ENCODE data around the gene ENGASE. TPM values are rescaled to one million over a fixed set of nuclear protein-coding genes. Genes with fewer than 3 reads are reported as not detected.

ENGASE gene
- total RNA-seq, 1 donor from 2014 or later, result 38.4 TPM

DNA sequence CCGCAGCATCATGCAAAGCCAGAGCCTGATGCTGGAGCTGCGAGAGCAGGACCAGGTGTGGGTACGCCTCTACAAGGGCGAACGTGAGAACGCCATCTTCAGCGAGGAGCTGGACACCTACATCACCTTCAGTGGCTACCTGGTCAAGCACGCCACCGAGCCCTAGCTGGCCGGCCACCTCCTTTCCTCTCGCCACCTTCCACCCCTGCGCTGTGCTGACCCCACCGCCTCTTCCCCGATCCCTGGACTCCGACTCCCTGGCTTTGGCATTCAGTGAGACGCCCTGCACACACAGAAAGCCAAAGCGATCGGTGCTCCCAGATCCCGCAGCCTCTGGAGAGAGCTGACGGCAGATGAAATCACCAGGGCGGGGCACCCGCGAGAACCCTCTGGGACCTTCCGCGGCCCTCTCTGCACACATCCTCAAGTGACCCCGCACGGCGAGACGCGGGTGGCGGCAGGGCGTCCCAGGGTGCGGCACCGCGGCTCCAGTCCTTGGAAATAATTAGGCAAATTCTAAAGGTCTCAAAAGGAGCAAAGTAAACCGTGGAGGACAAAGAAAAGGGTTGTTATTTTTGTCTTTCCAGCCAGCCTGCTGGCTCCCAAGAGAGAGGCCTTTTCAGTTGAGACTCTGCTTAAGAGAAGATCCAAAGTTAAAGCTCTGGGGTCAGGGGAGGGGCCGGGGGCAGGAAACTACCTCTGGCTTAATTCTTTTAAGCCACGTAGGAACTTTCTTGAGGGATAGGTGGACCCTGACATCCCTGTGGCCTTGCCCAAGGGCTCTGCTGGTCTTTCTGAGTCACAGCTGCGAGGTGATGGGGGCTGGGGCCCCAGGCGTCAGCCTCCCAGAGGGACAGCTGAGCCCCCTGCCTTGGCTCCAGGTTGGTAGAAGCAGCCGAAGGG is 26.4 kb upstream of the ENGASE start:
- H3K27me3 Mint-ChIP-seq (ENCODE audit: unreplicated experiment), result peaks cover 6% of the 10 kb centered on the region
- H3K27ac Mint-ChIP-seq (ENCODE audit: unreplicated experiment), result no peak overlapping the region
- H3K9me3 Mint-ChIP-seq (ENCODE audit: unreplicated experiment), result peaks cover 2% of the 10 kb centered on the region
- no peak for DNase-seq (ENCODE audit: extremely low spot score, unreplicated experiment)
- H3K4me1 Mint-ChIP-seq (ENCODE audit: unreplicated experiment), result peaks cover 33% of the 10 kb centered on the region
- H3K36me3 Mint-ChIP-seq (ENCODE audit: unreplicated experiment), result peaks cover 51% of the 10 kb centered on the region
- no peak overlapping the region for H3K4me3 Mint-ChIP-seq (ENCODE audit: unreplicated experiment)
- TF ChIP-seq, protein P1, sequence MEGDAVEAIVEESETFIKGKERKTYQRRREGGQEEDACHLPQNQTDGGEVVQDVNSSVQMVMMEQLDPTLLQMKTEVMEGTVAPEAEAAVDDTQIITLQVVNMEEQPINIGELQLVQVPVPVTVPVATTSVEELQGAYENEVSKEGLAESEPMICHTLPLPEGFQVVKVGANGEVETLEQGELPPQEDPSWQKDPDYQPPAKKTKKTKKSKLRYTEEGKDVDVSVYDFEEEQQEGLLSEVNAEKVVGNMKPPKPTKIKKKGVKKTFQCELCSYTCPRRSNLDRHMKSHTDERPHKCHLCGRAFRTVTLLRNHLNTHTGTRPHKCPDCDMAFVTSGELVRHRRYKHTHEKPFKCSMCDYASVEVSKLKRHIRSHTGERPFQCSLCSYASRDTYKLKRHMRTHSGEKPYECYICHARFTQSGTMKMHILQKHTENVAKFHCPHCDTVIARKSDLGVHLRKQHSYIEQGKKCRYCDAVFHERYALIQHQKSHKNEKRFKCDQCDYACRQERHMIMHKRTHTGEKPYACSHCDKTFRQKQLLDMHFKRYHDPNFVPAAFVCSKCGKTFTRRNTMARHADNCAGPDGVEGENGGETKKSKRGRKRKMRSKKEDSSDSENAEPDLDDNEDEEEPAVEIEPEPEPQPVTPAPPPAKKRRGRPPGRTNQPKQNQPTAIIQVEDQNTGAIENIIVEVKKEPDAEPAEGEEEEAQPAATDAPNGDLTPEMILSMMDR (IDR thresholded peaks at IDR 0.05), result no peak

DNA sequence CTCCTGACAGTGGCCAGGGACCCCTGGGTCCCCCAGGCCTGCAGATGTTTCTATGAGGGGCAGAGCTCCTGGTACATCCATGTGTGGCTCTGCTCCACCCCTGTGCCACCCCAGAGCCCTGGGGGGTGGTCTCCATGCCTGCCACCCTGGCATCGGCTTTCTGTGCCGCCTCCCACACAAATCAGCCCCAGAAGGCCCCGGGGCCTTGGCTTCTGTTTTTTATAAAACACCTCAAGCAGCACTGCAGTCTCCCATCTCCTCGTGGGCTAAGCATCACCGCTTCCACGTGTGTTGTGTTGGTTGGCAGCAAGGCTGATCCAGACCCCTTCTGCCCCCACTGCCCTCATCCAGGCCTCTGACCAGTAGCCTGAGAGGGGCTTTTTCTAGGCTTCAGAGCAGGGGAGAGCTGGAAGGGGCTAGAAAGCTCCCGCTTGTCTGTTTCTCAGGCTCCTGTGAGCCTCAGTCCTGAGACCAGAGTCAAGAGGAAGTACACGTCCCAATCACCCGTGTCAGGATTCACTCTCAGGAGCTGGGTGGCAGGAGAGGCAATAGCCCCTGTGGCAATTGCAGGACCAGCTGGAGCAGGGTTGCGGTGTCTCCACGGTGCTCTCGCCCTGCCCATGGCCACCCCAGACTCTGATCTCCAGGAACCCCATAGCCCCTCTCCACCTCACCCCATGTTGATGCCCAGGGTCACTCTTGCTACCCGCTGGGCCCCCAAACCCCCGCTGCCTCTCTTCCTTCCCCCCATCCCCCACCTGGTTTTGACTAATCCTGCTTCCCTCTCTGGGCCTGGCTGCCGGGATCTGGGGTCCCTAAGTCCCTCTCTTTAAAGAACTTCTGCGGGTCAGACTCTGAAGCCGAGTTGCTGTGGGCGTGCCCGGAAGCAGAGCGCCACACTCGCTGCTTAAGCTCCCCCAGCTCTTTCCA is 25.5 kb upstream of the ENGASE start:
- H3K27ac Mint-ChIP-seq (ENCODE audit: unreplicated experiment), result no peak overlapping the region
- peaks cover 6% of the 10 kb centered on the region for H3K27me3 Mint-ChIP-seq (ENCODE audit: unreplicated experiment)
- peaks cover 51% of the 10 kb centered on the region for H3K36me3 Mint-ChIP-seq (ENCODE audit: unreplicated experiment)
- TF ChIP-seq, protein P1 (IDR thresholded peaks at IDR 0.05), result no peak
- H3K4me1 Mint-ChIP-seq (ENCODE audit: unreplicated experiment), result peaks cover 38% of the 10 kb centered on the region
- H3K4me3 Mint-ChIP-seq (ENCODE audit: unreplicated experiment), result no peak overlapping the region
- no peak for DNase-seq (ENCODE audit: extremely low spot score, unreplicated experiment)
- peaks cover 12% of the 10 kb centered on the region for H3K9me3 Mint-ChIP-seq (ENCODE audit: unreplicated experiment)

DNA sequence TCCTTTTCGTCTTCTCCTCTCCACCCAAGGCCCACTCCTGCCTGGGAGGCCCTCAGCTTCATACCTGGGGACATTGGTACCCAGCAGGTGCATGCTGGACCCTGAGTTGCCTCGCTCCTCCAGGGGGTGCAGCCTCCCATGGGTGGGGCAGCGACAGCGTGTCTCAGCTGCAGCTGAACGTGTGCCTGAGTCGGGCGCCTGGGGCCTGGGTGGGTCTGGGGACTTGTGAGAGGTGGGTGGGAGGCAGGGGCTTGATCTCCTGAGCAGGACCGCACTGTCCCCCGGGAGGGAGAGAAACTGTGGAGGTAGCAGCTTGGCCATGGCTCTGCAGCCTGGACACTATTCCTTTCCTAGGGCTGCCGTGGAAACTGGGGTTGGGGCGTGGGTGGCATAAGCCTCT is 24.8 kb upstream of the ENGASE start:
- TF ChIP-seq, protein P1 (IDR thresholded peaks at IDR 0.05), result no peak
- Mint-ChIP-seq H3K4me1 (ENCODE audit: unreplicated experiment) (peaks cover 36% of the 10 kb centered on the region), H3K9me3 (ENCODE audit: unreplicated experiment) (peaks cover 16% of the 10 kb centered on the region), H3K27ac (ENCODE audit: unreplicated experiment) (no peak overlapping the region), H3K36me3 (ENCODE audit: unreplicated experiment) (peaks cover 47% of the 10 kb centered on the region), H3K4me3 (ENCODE audit: unreplicated experiment) (no peak overlapping the region), H3K27me3 (ENCODE audit: unreplicated experiment) (peaks cover 4% of the 10 kb centered on the region)
- no peak for DNase-seq (ENCODE audit: extremely low spot score, unreplicated experiment)

DNA sequence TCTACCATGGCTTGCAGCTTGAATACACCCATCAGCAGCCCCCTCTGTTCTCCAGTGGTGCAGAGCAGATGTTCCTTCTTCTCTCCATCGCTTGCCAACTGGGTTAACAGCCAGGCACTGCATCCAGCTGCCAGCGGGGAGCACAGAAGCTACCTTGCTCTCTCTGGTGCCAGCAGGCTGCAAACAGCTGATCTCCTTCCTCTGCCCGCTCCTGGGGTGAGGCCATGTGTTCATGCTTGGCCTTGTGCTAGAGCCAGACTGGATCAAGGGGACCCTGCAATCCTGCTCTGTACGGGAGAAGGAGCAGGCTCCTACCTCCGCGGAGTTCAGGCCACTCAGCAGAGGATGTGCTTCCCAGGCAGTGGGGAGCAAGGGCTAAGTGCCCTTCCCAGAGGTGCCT is 24.1 kb upstream of the ENGASE start:
- TF ChIP-seq, protein P1 (IDR thresholded peaks at IDR 0.05), result no peak
- no peak overlapping the region for H3K27ac Mint-ChIP-seq (ENCODE audit: unreplicated experiment)
- no peak for DNase-seq (ENCODE audit: extremely low spot score, unreplicated experiment)
- H3K4me3 Mint-ChIP-seq (ENCODE audit: unreplicated experiment), result no peak overlapping the region
- H3K4me1 Mint-ChIP-seq (ENCODE audit: unreplicated experiment), result peaks cover 28% of the 10 kb centered on the region
- H3K9me3 Mint-ChIP-seq (ENCODE audit: unreplicated experiment), result peaks cover 16% of the 10 kb centered on the region
- H3K27me3 Mint-ChIP-seq (ENCODE audit: unreplicated experiment), result peaks cover 3% of the 10 kb centered on the region
- peaks cover 43% of the 10 kb centered on the region for H3K36me3 Mint-ChIP-seq (ENCODE audit: unreplicated experiment)
